ENCODE measurements around the gene FARP1. TPM values are rescaled to one million over a fixed set of nuclear protein-coding genes. Genes with fewer than 3 reads are reported as not detected.

Gene FARP1
- total and polyA plus RNA-seq, 2 experiments from 2014 or later: 43.2 to 44.2 TPM

DNA sequence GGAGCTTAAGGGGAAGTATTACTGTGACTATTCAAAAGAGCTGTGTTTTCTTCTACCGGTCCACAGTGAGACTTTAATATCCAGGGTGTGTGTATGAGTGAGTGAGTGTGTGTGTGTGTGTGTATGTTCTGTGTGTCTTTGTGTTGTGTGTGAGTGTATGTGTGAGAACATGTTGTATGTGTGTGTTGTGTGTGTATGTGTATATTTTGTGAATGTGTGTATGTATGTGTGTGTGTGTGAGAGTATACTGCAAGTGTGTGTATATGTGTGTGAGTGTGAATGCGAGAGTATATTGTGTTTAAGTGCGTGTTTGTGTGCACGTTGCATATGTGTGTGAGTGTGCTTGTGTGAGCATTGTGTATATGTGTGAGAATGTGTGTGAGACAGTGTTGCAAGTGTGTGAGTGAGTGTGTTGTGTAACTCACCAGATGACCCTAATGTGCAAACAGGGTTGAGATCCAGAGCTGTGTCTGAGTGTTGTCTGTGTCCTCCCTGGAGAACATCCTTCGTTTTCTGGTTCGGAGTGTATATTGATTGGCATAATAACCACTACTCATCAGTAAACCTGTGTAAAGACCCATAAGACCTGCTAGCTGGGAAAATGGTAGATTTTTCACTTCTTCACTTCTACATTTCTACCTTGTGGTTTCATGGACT is 135.3 kb downstream of the FARP1 start:
- TF ChIP-seq, protein P1, sequence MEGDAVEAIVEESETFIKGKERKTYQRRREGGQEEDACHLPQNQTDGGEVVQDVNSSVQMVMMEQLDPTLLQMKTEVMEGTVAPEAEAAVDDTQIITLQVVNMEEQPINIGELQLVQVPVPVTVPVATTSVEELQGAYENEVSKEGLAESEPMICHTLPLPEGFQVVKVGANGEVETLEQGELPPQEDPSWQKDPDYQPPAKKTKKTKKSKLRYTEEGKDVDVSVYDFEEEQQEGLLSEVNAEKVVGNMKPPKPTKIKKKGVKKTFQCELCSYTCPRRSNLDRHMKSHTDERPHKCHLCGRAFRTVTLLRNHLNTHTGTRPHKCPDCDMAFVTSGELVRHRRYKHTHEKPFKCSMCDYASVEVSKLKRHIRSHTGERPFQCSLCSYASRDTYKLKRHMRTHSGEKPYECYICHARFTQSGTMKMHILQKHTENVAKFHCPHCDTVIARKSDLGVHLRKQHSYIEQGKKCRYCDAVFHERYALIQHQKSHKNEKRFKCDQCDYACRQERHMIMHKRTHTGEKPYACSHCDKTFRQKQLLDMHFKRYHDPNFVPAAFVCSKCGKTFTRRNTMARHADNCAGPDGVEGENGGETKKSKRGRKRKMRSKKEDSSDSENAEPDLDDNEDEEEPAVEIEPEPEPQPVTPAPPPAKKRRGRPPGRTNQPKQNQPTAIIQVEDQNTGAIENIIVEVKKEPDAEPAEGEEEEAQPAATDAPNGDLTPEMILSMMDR (IDR thresholded peaks at IDR 0.05; ENCODE audit: low read depth, low read length): no peak
- H3K4me3 ChIP-seq: no peak overlapping the region
- H3K27ac ChIP-seq: no peak overlapping the region
- no peaks in the 10 kb centered on the region for H3K27me3 ChIP-seq
- no peak for DNase-seq (ENCODE audit: low read depth in 1 of 2, low spot score in 1 of 2)
- no peaks in the 10 kb centered on the region for H3K9me3 ChIP-seq (ENCODE audit: low read depth)
- H3K36me3 ChIP-seq: no peaks in the 10 kb centered on the region
- H3K4me1 ChIP-seq (ENCODE audit: low read depth): peaks cover 28% of the 10 kb centered on the region

DNA sequence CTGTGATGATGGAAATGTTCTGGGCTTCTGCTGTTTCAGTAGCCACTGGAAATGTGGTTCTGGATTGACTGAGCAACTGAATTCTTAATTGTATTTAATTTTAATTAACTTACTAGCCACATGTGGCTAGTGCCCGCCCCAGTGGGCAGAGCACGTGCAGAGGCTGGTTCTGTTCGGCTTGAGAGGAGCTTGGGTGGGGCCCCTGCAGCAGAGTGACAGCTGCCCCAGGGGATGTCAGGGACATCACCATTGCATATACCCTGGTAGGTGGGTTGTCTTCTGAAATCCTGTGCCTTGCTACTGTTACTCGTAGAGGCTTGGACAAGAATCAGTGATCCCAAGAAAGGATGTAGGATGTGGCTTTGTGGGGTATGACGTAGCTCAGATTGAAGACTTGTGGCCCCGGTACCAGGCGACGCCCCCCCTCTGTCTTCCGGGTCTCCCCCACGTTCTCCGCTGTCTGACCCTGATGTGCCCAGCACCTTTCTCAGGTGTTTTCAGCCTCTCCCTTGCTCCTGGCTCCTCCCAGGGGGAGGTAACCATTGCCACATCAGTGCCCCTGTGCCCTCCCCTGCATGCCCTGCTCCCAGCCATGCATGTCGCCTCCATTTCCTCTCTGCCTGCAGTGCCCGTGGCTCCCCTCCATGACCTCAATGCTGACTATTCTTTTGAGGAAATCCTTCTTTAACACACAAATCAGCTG is 136.7 kb downstream of the FARP1 start:
- TF ChIP-seq, protein P1 (IDR thresholded peaks at IDR 0.05; ENCODE audit: low read depth, low read length): no peak
- H3K27me3 ChIP-seq: no peaks in the 10 kb centered on the region
- H3K4me1 ChIP-seq (ENCODE audit: low read depth): peaks cover 17% of the 10 kb centered on the region
- DNase-seq (ENCODE audit: low read depth in 1 of 2, low spot score in 1 of 2): no peak
- no peak overlapping the region for H3K4me3 ChIP-seq
- H3K27ac ChIP-seq: no peak overlapping the region
- no peaks in the 10 kb centered on the region for H3K36me3 ChIP-seq
- no peaks in the 10 kb centered on the region for H3K9me3 ChIP-seq (ENCODE audit: low read depth)

GRCh38 chr13:98280176-98280510 is 137.2 kb downstream of the FARP1 start:
- Histone ChIP-seq H3K9me3 (ENCODE audit: low read depth) (no peaks in the 10 kb centered on the region), H3K27ac (no peak overlapping the region), H3K4me3 (no peak overlapping the region), H3K27me3 (no peaks in the 10 kb centered on the region), H3K4me1 (ENCODE audit: low read depth) (peaks cover 17% of the 10 kb centered on the region), H3K36me3 (no peaks in the 10 kb centered on the region)
- TF ChIP-seq, protein P1 (IDR thresholded peaks at IDR 0.05; ENCODE audit: low read depth, low read length): no peak
- DNase-seq (ENCODE audit: low read depth in 1 of 2, low spot score in 1 of 2): no peak

DNA sequence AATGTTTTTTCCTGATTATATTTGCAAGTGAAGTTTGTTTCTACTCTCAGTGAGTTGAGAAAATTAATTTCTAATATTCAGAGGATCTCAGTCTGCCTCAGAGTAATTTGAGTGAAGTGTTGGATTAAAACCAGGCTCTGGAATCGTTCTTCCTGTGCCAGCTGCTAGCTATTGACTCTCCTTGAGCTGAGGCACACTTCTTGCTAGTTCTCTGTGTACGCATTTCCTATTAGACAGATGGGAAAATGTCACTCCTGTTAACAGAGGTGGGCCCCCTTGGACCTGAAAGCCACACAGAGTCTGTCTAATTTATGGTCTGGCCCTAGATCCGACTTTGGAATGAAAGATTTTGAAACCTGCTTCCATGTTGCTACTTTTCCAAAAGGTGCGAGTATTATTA is 141.8 kb downstream of the FARP1 start:
- Histone ChIP-seq H3K36me3 (no peaks in the 10 kb centered on the region), H3K27me3 (no peaks in the 10 kb centered on the region), H3K9me3 (ENCODE audit: low read depth) (no peaks in the 10 kb centered on the region), H3K27ac (no peak overlapping the region), H3K4me1 (ENCODE audit: low read depth) (peaks cover 13% of the 10 kb centered on the region), H3K4me3 (no peak overlapping the region)
- TF ChIP-seq, protein P1 (IDR thresholded peaks at IDR 0.05; ENCODE audit: low read depth, low read length): no peak
- no peak for DNase-seq (ENCODE audit: low read depth in 1 of 2, low spot score in 1 of 2)

DNA sequence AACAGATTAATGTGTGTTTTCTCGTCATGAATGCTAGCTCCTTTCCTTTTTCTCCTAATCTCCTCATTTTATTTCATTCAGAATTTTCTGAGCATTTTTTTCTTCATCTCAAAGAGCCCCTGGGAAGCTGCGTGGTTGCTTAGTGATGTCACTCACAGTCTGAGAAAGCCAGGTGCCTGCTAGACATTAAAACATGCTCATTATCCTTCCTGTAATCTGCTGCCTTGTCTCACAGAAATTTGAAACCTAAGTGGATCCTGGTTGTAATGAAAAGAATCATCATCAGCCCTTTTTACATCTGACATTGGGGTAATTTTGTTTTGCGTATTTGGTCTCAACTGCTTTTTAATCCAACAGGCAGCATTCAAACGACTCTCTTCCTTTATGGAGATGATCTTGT is 142.4 kb downstream of the FARP1 start:
- no peaks in the 10 kb centered on the region for H3K36me3 ChIP-seq
- no peaks in the 10 kb centered on the region for H3K9me3 ChIP-seq (ENCODE audit: low read depth)
- H3K27ac ChIP-seq: no peak overlapping the region

More for the DNA sequence above, 142.4 kb downstream of the FARP1 start:
- no peak overlapping the region for H3K4me3 ChIP-seq
- TF ChIP-seq, protein P1 (IDR thresholded peaks at IDR 0.05; ENCODE audit: low read depth, low read length): no peak
- no peak for DNase-seq (ENCODE audit: low read depth in 1 of 2, low spot score in 1 of 2)
- H3K27me3 ChIP-seq: no peaks in the 10 kb centered on the region
- H3K4me1 ChIP-seq (ENCODE audit: low read depth): peaks cover 13% of the 10 kb centered on the region
